Stimulated activated CD8-positive, alpha-beta memory T cell treated with anti-CD3 and anti-CD28 coated beads, Interleukin-7, amount 100 ng/mL, for 1 hour (primary cell): Measurements from ENCODE around the gene PRKCZ.
"Not testable (repeated sequence)": the region's sequence is repeated elsewhere in the genome, so short reads cannot be mapped to it uniquely, and the experiment has no call there.

ENCODE experiments used
- DNase-seq, 2 donors: peaks; one replicate each; pipeline ENCODE4 v3.0.0-alpha.2; 2020; ENCODE audit warnings: low read depth in 2 of 2

Gene PRKCZ

GRCh38 chr1:2134621-2135307, 84.6 kb downstream of the PRKCZ start:
- no peak for DNase-seq

GRCh38 chr1:2135441-2135841, 85.2 kb downstream of the PRKCZ start:
- DNase-seq = no peak

- no peak for DNase-seq
Measured at GRCh38 chr1:2135941-2136340, 85.7 kb downstream of the PRKCZ start.

- no peak for DNase-seq
Measured at GRCh38 chr1:2136386-2137235, 86.4 kb downstream of the PRKCZ start.

- no peak for DNase-seq
Measured at GRCh38 chr1:2137257-2138121, 87.3 kb downstream of the PRKCZ start.

GRCh38 chr1:2139156-2139555, 88.9 kb downstream of the PRKCZ start:
- DNase-seq = not testable (repeated sequence)

GRCh38 chr1:2141025-2141424, 90.8 kb downstream of the PRKCZ start:
- DNase-seq = no peak

GRCh38 chr1:2143814-2144500, 93.7 kb downstream of the PRKCZ start:
- no peak for DNase-seq

GRCh38 chr1:2144501-2145090, 94.4 kb downstream of the PRKCZ start:
- no peak for DNase-seq

GRCh38 chr1:2145946-2146835, 96.0 kb downstream of the PRKCZ start:
- no peak for DNase-seq

- no peak for DNase-seq
Measured at GRCh38 chr1:2146836-2147517, 96.8 kb downstream of the PRKCZ start.

GRCh38 chr1:2147869-2148268, 97.7 kb downstream of the PRKCZ start:
- not testable (repeated sequence) for DNase-seq

- peak in 1 of 2 donors; percentile 17 for DNase-seq
Measured at GRCh38 chr1:2148691-2149090, 98.5 kb downstream of the PRKCZ start.

GRCh38 chr1:2150801-2151200, 100.6 kb downstream of the PRKCZ start:
- DNase-seq = no peak

GRCh38 chr1:2151252-2151651, 101.0 kb downstream of the PRKCZ start:
- no peak for DNase-seq

- DNase-seq = no peak
Measured at GRCh38 chr1:2151911-2152310, 101.7 kb downstream of the PRKCZ start.

GRCh38 chr1:2152954-2153353, 102.7 kb downstream of the PRKCZ start:
- DNase-seq = no peak

GRCh38 chr1:2154022-2154421, 103.8 kb downstream of the PRKCZ start:
- DNase-seq = no peak

GRCh38 chr1:2155147-2155598, 105.0 kb downstream of the PRKCZ start:
- no peak for DNase-seq
